Measurements from ENCODE around the gene HEMK1.

DNA sequence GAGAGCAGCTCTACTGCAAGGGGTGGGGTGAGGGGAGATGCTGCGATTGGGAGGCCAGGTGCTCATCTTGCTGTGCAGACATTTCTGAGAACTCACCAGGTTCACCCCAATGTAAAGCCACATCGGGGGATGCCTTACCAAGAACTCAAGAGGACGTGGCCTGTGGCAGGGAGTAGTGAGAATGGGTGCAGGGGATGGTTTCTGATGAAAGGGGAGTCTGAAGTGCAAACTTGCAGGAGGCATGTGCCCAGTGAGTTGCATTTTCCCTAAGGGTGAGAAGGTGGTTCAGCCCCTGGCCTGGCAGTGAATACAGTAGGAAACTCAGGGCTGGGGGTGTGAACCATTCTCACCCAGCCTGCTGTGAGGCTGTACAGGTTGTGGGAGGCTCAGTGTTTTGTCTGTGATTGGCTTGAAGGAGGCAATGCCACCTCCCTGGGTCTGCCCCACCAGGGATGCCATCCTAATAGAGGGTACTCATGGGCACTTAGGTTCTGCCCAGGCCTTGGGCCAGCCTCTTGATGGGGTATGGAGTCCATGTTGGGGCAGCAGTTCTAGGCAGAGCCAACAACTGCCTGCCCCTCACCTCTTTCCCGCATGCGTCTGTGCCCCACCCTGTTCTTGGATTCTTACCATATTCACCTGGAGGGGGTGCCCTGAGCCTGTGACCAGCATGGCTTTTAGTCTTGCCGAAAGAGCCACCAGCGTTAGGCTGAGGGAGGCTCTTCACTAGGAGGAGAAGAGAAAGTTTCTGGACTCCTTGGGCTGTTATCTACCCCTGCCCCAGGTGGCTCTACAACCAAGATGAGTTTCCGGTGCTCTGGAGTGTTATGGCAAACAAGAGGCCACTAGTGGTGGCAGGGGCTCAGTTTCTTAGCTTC lies 4.5 kb downstream of the HEMK1 start:
- TF ChIP-seq RAD21 (IDR thresholded peaks at IDR 0.05; ENCODE audit: low read length) (no peak), POLR2A (IDR thresholded peaks at IDR 0.05; ENCODE audit: low read depth, low read length) (no peak), BHLHE40 (IDR thresholded peaks at IDR 0.05; ENCODE audit: low read depth, low read length) (no peak), CEBPB (IDR thresholded peaks at IDR 0.05; ENCODE audit: low read depth, low read length) (no peak), MXI1 (IDR thresholded peaks at IDR 0.05; ENCODE audit: borderline replicate concordance, low read depth, low read length) (no peak), CHD1 (IDR thresholded peaks at IDR 0.05; ENCODE audit: low read depth, low read length) (no peak), FOS (IDR thresholded peaks at IDR 0.05; ENCODE audit: low read depth, low read length) (no peak), MAFK (IDR thresholded peaks at IDR 0.05; ENCODE audit: low read depth, low read length) (no peak)
- TF ChIP-seq, protein P1, sequence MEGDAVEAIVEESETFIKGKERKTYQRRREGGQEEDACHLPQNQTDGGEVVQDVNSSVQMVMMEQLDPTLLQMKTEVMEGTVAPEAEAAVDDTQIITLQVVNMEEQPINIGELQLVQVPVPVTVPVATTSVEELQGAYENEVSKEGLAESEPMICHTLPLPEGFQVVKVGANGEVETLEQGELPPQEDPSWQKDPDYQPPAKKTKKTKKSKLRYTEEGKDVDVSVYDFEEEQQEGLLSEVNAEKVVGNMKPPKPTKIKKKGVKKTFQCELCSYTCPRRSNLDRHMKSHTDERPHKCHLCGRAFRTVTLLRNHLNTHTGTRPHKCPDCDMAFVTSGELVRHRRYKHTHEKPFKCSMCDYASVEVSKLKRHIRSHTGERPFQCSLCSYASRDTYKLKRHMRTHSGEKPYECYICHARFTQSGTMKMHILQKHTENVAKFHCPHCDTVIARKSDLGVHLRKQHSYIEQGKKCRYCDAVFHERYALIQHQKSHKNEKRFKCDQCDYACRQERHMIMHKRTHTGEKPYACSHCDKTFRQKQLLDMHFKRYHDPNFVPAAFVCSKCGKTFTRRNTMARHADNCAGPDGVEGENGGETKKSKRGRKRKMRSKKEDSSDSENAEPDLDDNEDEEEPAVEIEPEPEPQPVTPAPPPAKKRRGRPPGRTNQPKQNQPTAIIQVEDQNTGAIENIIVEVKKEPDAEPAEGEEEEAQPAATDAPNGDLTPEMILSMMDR (conservative IDR thresholded peaks at IDR 0.05; ENCODE audit: low read depth, low read length) = no peak
- TF ChIP-seq, protein P2, sequence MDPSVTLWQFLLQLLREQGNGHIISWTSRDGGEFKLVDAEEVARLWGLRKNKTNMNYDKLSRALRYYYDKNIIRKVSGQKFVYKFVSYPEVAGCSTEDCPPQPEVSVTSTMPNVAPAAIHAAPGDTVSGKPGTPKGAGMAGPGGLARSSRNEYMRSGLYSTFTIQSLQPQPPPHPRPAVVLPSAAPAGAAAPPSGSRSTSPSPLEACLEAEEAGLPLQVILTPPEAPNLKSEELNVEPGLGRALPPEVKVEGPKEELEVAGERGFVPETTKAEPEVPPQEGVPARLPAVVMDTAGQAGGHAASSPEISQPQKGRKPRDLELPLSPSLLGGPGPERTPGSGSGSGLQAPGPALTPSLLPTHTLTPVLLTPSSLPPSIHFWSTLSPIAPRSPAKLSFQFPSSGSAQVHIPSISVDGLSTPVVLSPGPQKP (IDR thresholded peaks at IDR 0.05; ENCODE audit: borderline replicate concordance, low read depth, low read length) = no peak
- TF ChIP-seq, protein P3, sequence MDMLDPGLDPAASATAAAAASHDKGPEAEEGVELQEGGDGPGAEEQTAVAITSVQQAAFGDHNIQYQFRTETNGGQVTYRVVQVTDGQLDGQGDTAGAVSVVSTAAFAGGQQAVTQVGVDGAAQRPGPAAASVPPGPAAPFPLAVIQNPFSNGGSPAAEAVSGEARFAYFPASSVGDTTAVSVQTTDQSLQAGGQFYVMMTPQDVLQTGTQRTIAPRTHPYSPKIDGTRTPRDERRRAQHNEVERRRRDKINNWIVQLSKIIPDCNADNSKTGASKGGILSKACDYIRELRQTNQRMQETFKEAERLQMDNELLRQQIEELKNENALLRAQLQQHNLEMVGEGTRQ (IDR thresholded peaks at IDR 0.05; ENCODE audit: low read depth, low read length) = no peak
